ENCODE measurements around the gene APOLD1.
"Not testable (repeated sequence)": the region's sequence is repeated elsewhere in the genome, so short reads cannot be mapped to it uniquely, and the experiment has no call there.

APOLD1 gene

GRCh38 chr12:12786706-12787601, 1.5 kb downstream of the APOLD1 start:
- DNase-seq: peak; percentile 52 to 58

- DNase-seq: no peak
Measured at GRCh38 chr12:12788131-12788530, 2.7 kb downstream of the APOLD1 start.

- DNase-seq: peak; percentile 82 to 83
Measured at GRCh38 chr12:12788675-12789368, 3.4 kb downstream of the APOLD1 start.

- DNase-seq: no peak
Measured at GRCh38 chr12:12790956-12791355, 5.5 kb downstream of the APOLD1 start.

- DNase-seq: no peak
Measured at GRCh38 chr12:12791756-12792369, 6.4 kb downstream of the APOLD1 start.

- no peak for DNase-seq
Measured at GRCh38 chr12:12792421-12792820, 7.0 kb downstream of the APOLD1 start.

- no peak for DNase-seq
Measured at GRCh38 chr12:12794686-12795085, 9.2 kb downstream of the APOLD1 start.

GRCh38 chr12:12796171-12796570, 10.7 kb downstream of the APOLD1 start:
- no peak for DNase-seq

GRCh38 chr12:12796928-12797793, 11.7 kb downstream of the APOLD1 start:
- DNase-seq: no peak

- no peak for DNase-seq
Measured at GRCh38 chr12:12797794-12798152, 12.3 kb downstream of the APOLD1 start.

GRCh38 chr12:12798480-12798879, 13.0 kb downstream of the APOLD1 start:
- no peak for DNase-seq

GRCh38 chr12:12799163-12799920, 13.9 kb downstream of the APOLD1 start:
- no peak for DNase-seq

GRCh38 chr12:12800406-12801180, 15.1 kb downstream of the APOLD1 start:
- DNase-seq: no peak

- not testable (repeated sequence) for DNase-seq
Measured at GRCh38 chr12:12801656-12802055, 16.2 kb downstream of the APOLD1 start.

GRCh38 chr12:12803186-12803585, 17.7 kb downstream of the APOLD1 start:
- peak; percentile 18 to 23 for DNase-seq

GRCh38 chr12:12804011-12804410, 18.6 kb downstream of the APOLD1 start:
- no peak for DNase-seq

- DNase-seq: no peak
Measured at GRCh38 chr12:12804432-12804886, 19.0 kb downstream of the APOLD1 start.

- no peak for DNase-seq
Measured at GRCh38 chr12:12806784-12807516, 21.5 kb downstream of the APOLD1 start.

- DNase-seq: not testable (repeated sequence)
Measured at GRCh38 chr12:12807517-12807903, 22.1 kb downstream of the APOLD1 start.

GRCh38 chr12:12807970-12808702, 22.7 kb downstream of the APOLD1 start:
- DNase-seq: no peak

Data from AML-193 (cell line).